ENCODE results near the gene CACNA1C. TPM values are rescaled to one million over a fixed set of nuclear protein-coding genes. Genes with fewer than 3 reads are reported as not detected.

The CACNA1C gene
- polyA plus RNA-seq, 4 donors, result 0.67 to 2.5 (median 2.0) TPM

DNA sequence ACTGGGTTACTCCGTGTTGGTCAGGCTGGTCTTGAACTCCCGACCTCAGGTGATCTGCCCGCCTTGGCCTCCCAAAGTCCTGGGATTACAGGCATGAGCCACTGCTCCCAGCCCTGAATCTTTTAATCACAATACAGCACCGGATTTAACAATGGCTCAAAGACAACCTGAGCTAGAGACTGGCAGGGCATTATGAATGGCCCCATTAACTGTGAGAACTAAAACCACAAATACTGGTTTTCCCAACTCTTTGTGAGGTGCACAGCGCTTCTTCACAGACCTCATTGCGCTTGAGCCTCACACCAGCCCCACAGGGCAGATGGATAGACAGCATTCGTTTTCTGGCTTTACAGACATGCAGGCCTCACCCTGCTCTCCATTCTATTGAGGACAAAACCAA, 634.9 kb downstream of the CACNA1C start:
- Histone ChIP-seq H3K4me1 (ENCODE audit: control insufficient read depth in 3 of 3, insufficient read depth in 2 of 3, low read depth in 1 of 3, low read length in 2 of 3) (no peaks in the 10 kb centered on the region), H3K27me3 (ENCODE audit: control insufficient read depth in 3 of 3, insufficient read depth in 3 of 3, low read length in 3 of 3) (peaks cover 0 to 14% (median 0%) of the 10 kb centered on the region in 3 donors), H3K9me3 (ENCODE audit: control insufficient read depth in 2 of 2, insufficient read depth in 1 of 2, low read depth in 1 of 2, low read length in 1 of 2) (no peaks in the 10 kb centered on the region), H3K36me3 (ENCODE audit: control insufficient read depth in 3 of 3, insufficient read depth in 2 of 3, low read depth in 1 of 3, low read length in 3 of 3) (peaks cover 0 to 3% (median 0%) of the 10 kb centered on the region in 3 donors), H3K4me3 (ENCODE audit: low read depth in 1 of 3, low read length in 3 of 3) (no peak overlapping the region), H3K27ac (ENCODE audit: low read depth in 1 of 3, low read length in 2 of 3) (no peak overlapping the region)
- WGBS, 3 donors, result 82 to 89% (median 87%) methylated on average over 7 of the region's 7 CpGs
- DNase-seq (no peak), FAIRE-seq (no peak)

DNA sequence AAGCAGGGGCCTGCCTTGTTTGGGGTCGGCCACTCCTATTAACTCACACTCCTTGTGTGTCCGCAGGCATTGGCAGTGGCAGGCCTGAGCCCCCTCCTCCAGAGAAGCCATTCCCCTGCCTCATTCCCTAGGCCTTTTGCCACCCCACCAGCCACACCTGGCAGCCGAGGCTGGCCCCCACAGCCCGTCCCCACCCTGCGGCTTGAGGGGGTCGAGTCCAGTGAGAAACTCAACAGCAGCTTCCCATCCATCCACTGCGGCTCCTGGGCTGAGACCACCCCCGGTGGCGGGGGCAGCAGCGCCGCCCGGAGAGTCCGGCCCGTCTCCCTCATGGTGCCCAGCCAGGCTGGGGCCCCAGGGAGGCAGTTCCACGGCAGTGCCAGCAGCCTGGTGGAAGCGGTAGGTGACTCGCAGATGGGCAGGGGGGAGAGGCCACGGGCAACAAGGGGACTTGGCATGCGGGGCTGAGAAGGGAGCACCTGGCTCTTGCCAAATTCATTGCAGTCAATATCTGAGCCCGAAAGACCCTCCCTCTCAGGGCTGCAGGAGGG, 635.7 kb downstream of the CACNA1C start:
- DNase-seq (no peak), FAIRE-seq (no peak)
- Histone ChIP-seq H3K36me3 (ENCODE audit: control insufficient read depth in 3 of 3, insufficient read depth in 2 of 3, low read depth in 1 of 3, low read length in 3 of 3) (peaks cover 0 to 2% (median 0%) of the 10 kb centered on the region in 3 donors), H3K4me1 (ENCODE audit: control insufficient read depth in 3 of 3, insufficient read depth in 2 of 3, low read depth in 1 of 3, low read length in 2 of 3) (no peaks in the 10 kb centered on the region), H3K27me3 (ENCODE audit: control insufficient read depth in 3 of 3, insufficient read depth in 3 of 3, low read length in 3 of 3) (peaks cover 0 to 17% (median 0%) of the 10 kb centered on the region in 3 donors), H3K9me3 (ENCODE audit: control insufficient read depth in 2 of 2, insufficient read depth in 1 of 2, low read depth in 1 of 2, low read length in 1 of 2) (no peaks in the 10 kb centered on the region), H3K27ac (ENCODE audit: low read depth in 1 of 3, low read length in 2 of 3) (no peak overlapping the region), H3K4me3 (ENCODE audit: low read depth in 1 of 3, low read length in 3 of 3) (no peak overlapping the region)
- WGBS, 3 donors, result 91 to 95% (median 93%) methylated on average over 20 of the region's 20 CpGs

DNA sequence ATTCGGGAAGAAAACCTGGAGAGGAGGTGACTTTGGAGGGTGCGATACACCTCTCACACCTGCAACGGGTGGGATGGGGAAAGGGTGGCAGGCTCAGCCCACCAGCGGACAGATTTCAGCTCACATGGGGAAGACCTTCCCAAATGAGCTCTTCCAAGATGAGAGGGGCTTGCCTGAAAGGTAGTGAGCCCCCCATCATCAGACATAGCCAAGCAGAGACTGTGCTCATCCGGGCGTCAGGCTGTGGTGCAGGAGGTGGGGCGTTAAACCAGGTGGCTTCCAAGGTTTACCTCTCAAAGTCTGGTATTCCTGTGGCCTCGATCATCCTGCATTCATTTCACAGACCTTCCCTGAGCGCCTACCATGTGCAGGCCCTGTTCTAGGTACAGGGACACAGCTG, 636.6 kb downstream of the CACNA1C start:
- WGBS, 3 donors, result 87 to 93% (median 92%) methylated on average over 9 of the region's 9 CpGs
- H3K4me3 ChIP-seq (ENCODE audit: low read depth in 1 of 3, low read length in 3 of 3), result no peak overlapping the region
- H3K4me1 ChIP-seq (ENCODE audit: control insufficient read depth in 3 of 3, insufficient read depth in 2 of 3, low read depth in 1 of 3, low read length in 2 of 3), result no peaks in the 10 kb centered on the region
- H3K9me3 ChIP-seq (ENCODE audit: control insufficient read depth in 2 of 2, insufficient read depth in 1 of 2, low read depth in 1 of 2, low read length in 1 of 2), result no peaks in the 10 kb centered on the region
- H3K36me3 ChIP-seq (ENCODE audit: control insufficient read depth in 3 of 3, insufficient read depth in 2 of 3, low read depth in 1 of 3, low read length in 3 of 3), result no peaks in the 10 kb centered on the region
- H3K27me3 ChIP-seq (ENCODE audit: control insufficient read depth in 3 of 3, insufficient read depth in 3 of 3, low read length in 3 of 3), result peaks cover 0 to 19% (median 0%) of the 10 kb centered on the region in 3 donors
- FAIRE-seq (no peak), DNase-seq (no peak)
- H3K27ac ChIP-seq (ENCODE audit: low read depth in 1 of 3, low read length in 2 of 3), result no peak overlapping the region

DNA sequence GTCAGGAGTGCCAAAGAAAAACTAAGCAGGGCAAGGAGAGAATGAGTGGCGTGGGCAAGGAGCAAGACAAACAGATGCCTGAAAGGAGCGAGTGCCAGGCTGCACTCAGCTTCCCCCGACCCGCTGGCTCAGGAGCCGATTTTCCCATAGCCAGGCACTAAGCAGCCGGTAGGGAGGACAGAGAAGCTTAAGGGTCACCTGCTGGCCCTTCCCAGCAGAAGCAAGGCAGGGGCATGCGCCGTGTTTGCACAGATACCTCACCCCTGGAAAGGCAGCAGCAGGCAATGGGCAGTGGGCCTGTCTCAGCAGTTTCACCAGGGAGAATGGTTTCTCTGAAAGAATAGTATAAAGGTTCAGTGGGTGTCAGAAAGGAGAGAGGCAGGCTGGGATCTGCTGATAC, 637.1 kb downstream of the CACNA1C start:
- no peak for FAIRE-seq
- WGBS, 3 donors, result 81 to 85% (median 83%) methylated on average over 8 of the region's 8 CpGs

DNA sequence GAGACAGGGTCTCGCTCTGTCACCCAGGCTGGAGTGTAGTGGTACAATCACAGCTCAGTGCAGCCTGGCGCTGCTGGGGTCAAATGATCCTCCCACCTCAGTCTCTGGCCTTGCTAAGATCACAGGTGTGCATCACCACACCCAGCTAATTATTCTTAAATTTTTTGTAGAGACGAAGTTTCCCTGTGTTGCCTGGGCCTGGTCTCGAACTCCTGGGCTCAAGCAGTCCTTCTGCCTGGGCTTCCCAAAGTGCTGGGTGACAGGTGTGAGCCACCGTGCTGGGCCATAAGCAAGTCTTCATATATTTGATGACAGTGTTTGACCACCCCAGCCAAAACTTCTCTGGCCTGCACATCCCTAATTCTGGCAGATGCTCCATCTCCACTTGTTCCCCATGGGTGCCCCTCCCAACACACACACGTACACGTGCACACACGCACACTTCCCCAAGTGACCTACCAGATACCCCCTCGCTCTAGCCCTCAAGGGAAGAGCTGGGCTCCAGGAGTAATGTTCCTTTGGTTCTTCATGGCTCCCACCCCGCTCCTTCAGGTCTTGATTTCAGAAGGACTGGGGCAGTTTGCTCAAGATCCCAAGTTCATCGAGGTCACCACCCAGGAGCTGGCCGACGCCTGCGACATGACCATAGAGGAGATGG, 637.7 kb downstream of the CACNA1C start:
- peak overlapping the region in 2 of 3 donors; percentile 34 to 57 for H3K4me3 ChIP-seq (ENCODE audit: low read depth in 1 of 3, low read length in 3 of 3)
- no peak overlapping the region for H3K27ac ChIP-seq (ENCODE audit: low read depth in 1 of 3, low read length in 2 of 3)
- H3K9me3 ChIP-seq (ENCODE audit: control insufficient read depth in 2 of 2, insufficient read depth in 1 of 2, low read depth in 1 of 2, low read length in 1 of 2), result no peaks in the 10 kb centered on the region
- no peak for DNase-seq
- H3K36me3 ChIP-seq (ENCODE audit: control insufficient read depth in 3 of 3, insufficient read depth in 2 of 3, low read depth in 1 of 3, low read length in 3 of 3), result no peaks in the 10 kb centered on the region
- FAIRE-seq, result no peak
- peaks cover 0 to 19% (median 0%) of the 10 kb centered on the region in 3 donors for H3K27me3 ChIP-seq (ENCODE audit: control insufficient read depth in 3 of 3, insufficient read depth in 3 of 3, low read length in 3 of 3)
- 55 to 62% (median 60%) methylated on average over 14 of the region's 14 CpGs for WGBS, 3 donors
- H3K4me1 ChIP-seq (ENCODE audit: control insufficient read depth in 3 of 3, insufficient read depth in 2 of 3, low read depth in 1 of 3, low read length in 2 of 3), result no peaks in the 10 kb centered on the region

More for the DNA sequence above, 637.1 kb downstream of the CACNA1C start:
- Histone ChIP-seq H3K27me3 (ENCODE audit: control insufficient read depth in 3 of 3, insufficient read depth in 3 of 3, low read length in 3 of 3) (peaks cover 0 to 19% (median 0%) of the 10 kb centered on the region in 3 donors), H3K27ac (ENCODE audit: low read depth in 1 of 3, low read length in 2 of 3) (no peak overlapping the region), H3K4me3 (ENCODE audit: low read depth in 1 of 3, low read length in 3 of 3) (no peak overlapping the region), H3K4me1 (ENCODE audit: control insufficient read depth in 3 of 3, insufficient read depth in 2 of 3, low read depth in 1 of 3, low read length in 2 of 3) (no peaks in the 10 kb centered on the region), H3K36me3 (ENCODE audit: control insufficient read depth in 3 of 3, insufficient read depth in 2 of 3, low read depth in 1 of 3, low read length in 3 of 3) (no peaks in the 10 kb centered on the region), H3K9me3 (ENCODE audit: control insufficient read depth in 2 of 2, insufficient read depth in 1 of 2, low read depth in 1 of 2, low read length in 1 of 2) (no peaks in the 10 kb centered on the region)
- no peak for DNase-seq

DNA sequence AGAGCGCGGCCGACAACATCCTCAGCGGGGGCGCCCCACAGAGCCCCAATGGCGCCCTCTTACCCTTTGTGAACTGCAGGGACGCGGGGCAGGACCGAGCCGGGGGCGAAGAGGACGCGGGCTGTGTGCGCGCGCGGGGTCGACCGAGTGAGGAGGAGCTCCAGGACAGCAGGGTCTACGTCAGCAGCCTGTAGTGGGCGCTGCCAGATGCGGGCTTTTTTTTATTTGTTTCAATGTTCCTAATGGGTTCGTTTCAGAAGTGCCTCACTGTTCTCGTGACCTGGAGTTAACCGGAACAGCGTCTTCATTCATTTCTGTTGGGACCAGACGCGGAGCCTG, 638.2 kb downstream of the CACNA1C start:
- peak overlapping the region; percentile 34 to 57 (median 43) for H3K4me3 ChIP-seq (ENCODE audit: low read depth in 1 of 3, low read length in 3 of 3)
- H3K27ac ChIP-seq (ENCODE audit: low read depth in 1 of 3, low read length in 2 of 3), result peak overlapping the region in 2 of 3 donors; percentile 69 to 71
- H3K27me3 ChIP-seq (ENCODE audit: control insufficient read depth in 3 of 3, insufficient read depth in 3 of 3, low read length in 3 of 3), result peaks cover 0 to 19% (median 0%) of the 10 kb centered on the region in 3 donors
- DNase-seq, result peak; percentile 30 to 49
- H3K36me3 ChIP-seq (ENCODE audit: control insufficient read depth in 3 of 3, insufficient read depth in 2 of 3, low read depth in 1 of 3, low read length in 3 of 3), result no peaks in the 10 kb centered on the region
- no peak for FAIRE-seq
- no peaks in the 10 kb centered on the region for H3K9me3 ChIP-seq (ENCODE audit: control insufficient read depth in 2 of 2, insufficient read depth in 1 of 2, low read depth in 1 of 2, low read length in 1 of 2)
- H3K4me1 ChIP-seq (ENCODE audit: control insufficient read depth in 3 of 3, insufficient read depth in 2 of 3, low read depth in 1 of 3, low read length in 2 of 3), result no peaks in the 10 kb centered on the region
- 2 to 9% (median 3%) methylated on average over 16 to 28 of the region's 28 CpGs for WGBS, 3 donors

DNA sequence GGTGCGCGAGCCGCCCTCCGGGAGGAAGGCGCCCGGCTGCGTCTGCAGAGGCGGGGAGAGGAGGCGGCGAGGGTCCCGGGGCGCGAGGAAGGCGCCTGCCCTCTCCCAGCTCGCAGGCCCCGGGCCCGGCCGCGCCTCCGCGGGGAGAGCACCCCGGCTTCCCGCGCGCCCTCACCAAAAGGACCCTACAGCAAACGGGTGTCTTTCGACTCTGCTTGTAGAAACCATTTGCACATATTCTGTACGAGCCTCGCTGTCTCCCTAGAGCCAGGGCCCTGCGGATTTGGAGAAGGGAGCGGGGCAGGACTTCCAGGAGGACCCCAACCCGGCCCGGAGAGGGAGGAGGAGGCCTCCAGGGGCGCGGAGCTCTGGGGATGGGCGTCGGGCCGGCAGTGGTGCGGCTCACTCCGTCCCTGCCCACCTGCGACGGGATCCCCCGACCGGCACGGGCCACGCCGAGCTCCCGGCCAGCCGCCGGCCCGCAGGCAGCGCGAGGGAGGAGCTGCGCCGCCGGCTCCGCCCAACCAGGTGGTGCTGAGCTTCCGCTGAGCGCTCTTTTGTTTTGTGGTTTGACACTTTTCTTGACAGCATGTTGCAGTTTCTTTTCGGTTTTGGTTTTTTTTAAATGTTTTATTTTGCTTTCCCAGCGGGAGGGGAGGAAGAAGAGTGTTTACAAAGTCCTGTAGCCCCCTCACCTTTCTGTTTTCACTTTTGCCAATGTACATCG, 638.7 kb downstream of the CACNA1C start:
- H3K9me3 ChIP-seq (ENCODE audit: control insufficient read depth in 2 of 2, insufficient read depth in 1 of 2, low read depth in 1 of 2, low read length in 1 of 2), result no peaks in the 10 kb centered on the region
- H3K27ac ChIP-seq (ENCODE audit: low read depth in 1 of 3, low read length in 2 of 3), result peak overlapping the region in 2 of 3 donors; percentile 69 to 71
- no peaks in the 10 kb centered on the region for H3K4me1 ChIP-seq (ENCODE audit: control insufficient read depth in 3 of 3, insufficient read depth in 2 of 3, low read depth in 1 of 3, low read length in 2 of 3)
- H3K36me3 ChIP-seq (ENCODE audit: control insufficient read depth in 3 of 3, insufficient read depth in 2 of 3, low read depth in 1 of 3, low read length in 3 of 3), result no peaks in the 10 kb centered on the region
- DNase-seq, result peak; percentile 37 to 40
- FAIRE-seq, result no peak
- peak overlapping the region; percentile 34 to 57 (median 43) for H3K4me3 ChIP-seq (ENCODE audit: low read depth in 1 of 3, low read length in 3 of 3)
- WGBS, 3 donors, result 0 to 6% (median 2%) methylated on average over 47 to 62 of the region's 62 CpGs
- H3K27me3 ChIP-seq (ENCODE audit: control insufficient read depth in 3 of 3, insufficient read depth in 3 of 3, low read length in 3 of 3), result peaks cover 0 to 19% (median 0%) of the 10 kb centered on the region in 3 donors

DNA sequence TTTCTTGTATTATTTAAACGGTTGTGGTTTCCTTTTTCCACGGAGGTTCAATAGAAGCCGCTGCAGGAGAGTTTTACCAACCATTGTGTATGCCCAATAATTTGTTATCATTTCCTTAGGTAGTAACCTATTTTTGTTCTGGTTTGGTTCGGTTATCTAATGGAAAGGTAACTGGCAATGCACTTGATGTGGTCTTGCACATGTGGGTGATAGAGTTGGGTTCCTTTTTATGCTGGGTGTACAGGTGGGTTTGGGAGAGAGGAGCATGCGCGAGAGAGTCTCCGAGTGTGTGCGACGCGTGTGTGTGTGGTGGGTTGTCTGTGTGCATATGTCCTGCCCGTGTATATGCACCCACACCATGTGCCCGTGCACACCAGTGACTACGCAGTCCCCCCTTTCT, 639.3 kb downstream of the CACNA1C start:
- H3K27me3 ChIP-seq (ENCODE audit: control insufficient read depth in 3 of 3, insufficient read depth in 3 of 3, low read length in 3 of 3), result peaks cover 0 to 19% (median 1%) of the 10 kb centered on the region in 3 donors
- no peak for DNase-seq
- no peaks in the 10 kb centered on the region for H3K36me3 ChIP-seq (ENCODE audit: control insufficient read depth in 3 of 3, insufficient read depth in 2 of 3, low read depth in 1 of 3, low read length in 3 of 3)
- no peak overlapping the region for H3K27ac ChIP-seq (ENCODE audit: low read depth in 1 of 3, low read length in 2 of 3)
- no peaks in the 10 kb centered on the region for H3K9me3 ChIP-seq (ENCODE audit: control insufficient read depth in 2 of 2, insufficient read depth in 1 of 2, low read depth in 1 of 2, low read length in 1 of 2)
- peak overlapping the region in 1 of 3 donors; percentile 0 for H3K4me3 ChIP-seq (ENCODE audit: low read depth in 1 of 3, low read length in 3 of 3)
- no peak for FAIRE-seq
- no peaks in the 10 kb centered on the region for H3K4me1 ChIP-seq (ENCODE audit: control insufficient read depth in 3 of 3, insufficient read depth in 2 of 3, low read depth in 1 of 3, low read length in 2 of 3)
- 37 to 50% (median 48%) methylated on average over 13 of the region's 13 CpGs for WGBS, 3 donors
